Measurements from ENCODE around the gene SRR. TPM values are rescaled to one million over a fixed set of nuclear protein-coding genes. Genes with fewer than 3 reads are reported as not detected.
"Not testable (repeated sequence)": the region's sequence is repeated elsewhere in the genome, so short reads cannot be mapped to it uniquely, and the experiment has no call there.

Gene SRR
- 10 to 100 TPM; 15.4 to 18.3 TPM for total RNA-seq

DNA sequence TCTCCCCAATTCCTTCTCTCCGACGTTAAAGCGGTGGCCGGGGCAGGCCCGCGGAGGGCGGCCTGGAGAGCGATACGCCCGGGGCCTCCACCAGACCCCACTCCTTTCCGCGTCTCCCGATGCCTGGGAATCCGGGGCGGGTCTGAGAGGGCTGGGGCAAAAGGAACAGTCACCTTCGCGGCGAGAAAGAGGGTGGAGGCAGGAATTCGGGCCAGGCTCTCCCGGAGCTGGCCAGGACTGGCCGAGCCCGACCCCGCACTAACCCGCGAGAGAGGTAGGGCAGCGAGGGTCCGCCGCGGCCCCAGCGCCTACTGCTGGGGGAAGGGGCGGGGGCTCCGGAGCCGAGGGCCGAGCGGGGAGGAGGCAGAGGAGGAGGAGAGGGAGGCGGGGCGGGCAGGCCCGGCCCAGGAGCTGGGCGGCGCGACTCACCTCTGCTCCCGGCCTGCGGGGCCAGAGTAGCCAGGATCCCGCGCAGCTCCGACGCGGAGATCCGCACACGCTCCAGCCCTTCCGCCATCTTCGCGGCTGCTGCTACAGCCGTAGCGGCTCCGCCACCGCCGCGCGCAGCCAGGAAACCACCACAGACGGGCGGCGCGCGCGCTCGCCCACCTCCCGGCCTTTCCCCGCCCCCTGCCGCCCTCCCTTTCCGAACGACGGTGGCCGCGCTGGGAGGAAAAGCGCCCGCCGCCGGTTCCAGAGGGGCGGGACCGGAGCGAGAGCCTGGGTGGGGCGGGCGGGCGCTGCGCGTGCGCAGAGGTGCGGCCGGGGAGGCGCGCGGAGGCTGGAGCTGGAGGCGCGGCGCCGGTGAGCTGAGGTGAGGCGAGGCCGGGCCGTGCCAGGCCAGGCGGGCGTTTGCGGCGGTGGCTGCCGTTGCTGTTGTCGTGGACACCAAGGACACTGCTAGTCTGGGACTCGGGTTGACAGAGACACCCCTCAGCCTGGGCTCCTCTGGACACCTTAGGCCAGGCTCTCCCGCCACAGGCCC, at the start of gene SRR, which contains the start of gene SMG6:
TSS of gene SRR (plus strand) at position 747 of the 985 bp plus-strand sequence. CDS start 11,611 bp downstream, outside the sequence.
TSS of gene SMG6 (minus strand) at position 582 of the 985 bp plus-strand sequence. CDS start at position 517, 65 bp downstream.
- ChIA-PET POLR2A (interaction anchor here (0.5 to 1.4 kb wide), 10 partner anchors 13 to 136 kb away, joined by 3 to 11 read pairs (median 3); no protein-coding TSS in a partner anchor), CTCF (interaction anchor here (0.6 to 1.3 kb wide), 8 partner anchors 10 to 247 kb away, joined by 3 to 4 read pairs (median 3); no protein-coding TSS in a partner anchor)
- peak within 1 kb of the TSS; percentile 61 for H3K27ac Mint-ChIP-seq
- H3K4me3 Mint-ChIP-seq, result peak within 1 kb of the TSS; percentile 81
- intact Hi-C loops (cut with DNase I, micrococcal nuclease), result loop anchor here (1.0 to 10.0 kb wide), 17 partner anchors 33 to 1839 kb away; partner anchors contain the start of genes TSR1 (in 2 of the 2), CLUH (in 1 of the 2), CYB5D2 (in 1 of the 2) and DPH1 (in 1 of the 2)
- ATAC-seq (peak; percentile 89), DNase-seq (peak; percentile 98)
- H3K4me1 Mint-ChIP-seq, result peaks cover 46% of the 10 kb centered on the region
- H3K27me3 Mint-ChIP-seq, result no peaks in the 10 kb centered on the region
- peaks cover 33% of the 10 kb centered on the region for H3K36me3 Mint-ChIP-seq (ENCODE audit: low read depth)
- H3K9me3 Mint-ChIP-seq (ENCODE audit: low read depth), result no peaks in the 10 kb centered on the region

DNA sequence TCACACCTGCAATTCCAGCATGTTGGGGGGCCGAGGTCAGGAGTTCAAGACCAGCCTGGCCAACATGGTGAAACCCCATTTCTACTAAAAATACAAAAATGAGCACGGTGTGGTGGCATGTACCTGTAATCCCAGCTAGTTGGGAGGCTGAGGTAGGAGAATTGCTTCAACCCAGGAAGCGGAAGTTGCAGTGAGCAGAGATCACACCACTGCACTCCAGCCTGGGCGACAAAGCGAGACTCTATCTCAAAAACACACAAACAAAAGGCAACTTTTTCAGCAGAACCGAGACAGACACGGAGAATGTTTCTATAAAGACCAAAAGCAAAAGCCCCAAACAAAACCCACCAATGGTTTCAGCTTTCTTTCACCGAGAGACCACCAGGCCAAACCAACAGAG, 44.9 kb upstream of the SRR start:
- peak overlapping the region; percentile 64 for H3K4me3 Mint-ChIP-seq
- CTCF ChIA-PET, result interaction anchor here (0.6 to 2.6 kb wide), 6 partner anchors 13 to 204 kb away, joined by 3 to 25 read pairs (median 4); partner anchors contain the start of gene HIC1
- peak; percentile 14 for DNase-seq
- POLR2A ChIA-PET, result interaction anchor here (1.4 to 2.3 kb wide), 2 partner anchors 8 to 14 kb away, joined by 6 to 8 read pairs; no protein-coding TSS in a partner anchor
- peaks cover 51% of the 10 kb centered on the region for H3K36me3 Mint-ChIP-seq (ENCODE audit: low read depth)
- intact Hi-C loops (cut with DNase I, micrococcal nuclease); ATAC-seq; H3K9me3 Mint-ChIP-seq (ENCODE audit: low read depth); H3K27me3 Mint-ChIP-seq: not testable (repeated sequence)
- peak overlapping the region; percentile 90 for H3K27ac Mint-ChIP-seq
- H3K4me1 Mint-ChIP-seq, result peaks cover 73% of the 10 kb centered on the region

GRCh38 chr17:2259769-2260536, 43.8 kb upstream of the SRR start:
- peak overlapping the region; percentile 90 for H3K27ac Mint-ChIP-seq
- CTCF ChIA-PET, result interaction anchor here (0.8 to 2.6 kb wide), 9 partner anchors 9 to 205 kb away, joined by 3 to 25 read pairs (median 5); partner anchors contain the start of gene HIC1
- intact Hi-C loops (cut with DNase I, micrococcal nuclease), result loop anchor here (5.0 kb wide), 2 partner anchors 188 to 208 kb away; no protein-coding TSS in a partner anchor

DNA sequence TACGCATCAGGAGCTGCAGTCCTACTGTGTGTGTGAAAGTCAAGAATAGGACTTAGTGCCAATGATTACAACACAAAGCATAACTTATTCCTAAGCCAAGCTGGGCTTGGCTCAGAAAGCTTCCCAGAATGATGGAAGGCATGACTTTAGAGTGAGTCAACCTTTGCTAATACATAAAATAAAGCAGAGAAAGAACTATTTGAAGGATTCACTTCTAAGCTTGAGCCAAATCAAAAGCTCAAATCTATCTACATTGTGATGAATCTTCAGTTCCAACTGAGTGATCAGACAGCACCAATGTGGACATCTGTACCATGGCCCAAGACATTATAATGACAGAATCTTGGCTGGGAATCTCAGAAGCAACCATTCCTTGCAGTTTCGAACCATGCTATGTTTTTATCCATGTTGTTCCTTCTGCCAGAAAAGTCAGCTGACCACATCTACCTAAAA, 41.6 kb upstream of the SRR start:
- no peaks in the 10 kb centered on the region for H3K27me3 Mint-ChIP-seq
- intact Hi-C loops (cut with DNase I, micrococcal nuclease), result loop anchor here (5.0 kb wide), 2 partner anchors 190 to 210 kb away; no protein-coding TSS in a partner anchor
- H3K36me3 Mint-ChIP-seq (ENCODE audit: low read depth), result peaks cover 52% of the 10 kb centered on the region
- DNase-seq (no peak), ATAC-seq (no peak)
- POLR2A ChIA-PET, result no interaction called here
- H3K27ac Mint-ChIP-seq, result peak overlapping the region; percentile 98
- H3K9me3 Mint-ChIP-seq (ENCODE audit: low read depth), result no peaks in the 10 kb centered on the region
- CTCF ChIA-PET, result interaction anchor here (0.9 to 2.8 kb wide), 5 partner anchors 11 to 39 kb away, joined by 3 to 19 read pairs (median 4); no protein-coding TSS in a partner anchor
- H3K4me3 Mint-ChIP-seq, result peak overlapping the region; percentile 72
- peaks cover 92% of the 10 kb centered on the region for H3K4me1 Mint-ChIP-seq

More at GRCh38 chr17:2259769-2260536, 43.8 kb upstream of the SRR start:
- peak overlapping the region; percentile 64 for H3K4me3 Mint-ChIP-seq
- H3K27me3 Mint-ChIP-seq, result no peaks in the 10 kb centered on the region
- DNase-seq (peak; percentile 90), ATAC-seq (peak; percentile 74)
- peaks cover 52% of the 10 kb centered on the region for H3K36me3 Mint-ChIP-seq (ENCODE audit: low read depth)
- POLR2A ChIA-PET, result interaction anchor here (0.6 to 2.3 kb wide), 6 partner anchors 9 to 137 kb away, joined by 3 to 6 read pairs (median 4); no protein-coding TSS in a partner anchor
- H3K4me1 Mint-ChIP-seq, result peaks cover 73% of the 10 kb centered on the region
- no peaks in the 10 kb centered on the region for H3K9me3 Mint-ChIP-seq (ENCODE audit: low read depth)

DNA sequence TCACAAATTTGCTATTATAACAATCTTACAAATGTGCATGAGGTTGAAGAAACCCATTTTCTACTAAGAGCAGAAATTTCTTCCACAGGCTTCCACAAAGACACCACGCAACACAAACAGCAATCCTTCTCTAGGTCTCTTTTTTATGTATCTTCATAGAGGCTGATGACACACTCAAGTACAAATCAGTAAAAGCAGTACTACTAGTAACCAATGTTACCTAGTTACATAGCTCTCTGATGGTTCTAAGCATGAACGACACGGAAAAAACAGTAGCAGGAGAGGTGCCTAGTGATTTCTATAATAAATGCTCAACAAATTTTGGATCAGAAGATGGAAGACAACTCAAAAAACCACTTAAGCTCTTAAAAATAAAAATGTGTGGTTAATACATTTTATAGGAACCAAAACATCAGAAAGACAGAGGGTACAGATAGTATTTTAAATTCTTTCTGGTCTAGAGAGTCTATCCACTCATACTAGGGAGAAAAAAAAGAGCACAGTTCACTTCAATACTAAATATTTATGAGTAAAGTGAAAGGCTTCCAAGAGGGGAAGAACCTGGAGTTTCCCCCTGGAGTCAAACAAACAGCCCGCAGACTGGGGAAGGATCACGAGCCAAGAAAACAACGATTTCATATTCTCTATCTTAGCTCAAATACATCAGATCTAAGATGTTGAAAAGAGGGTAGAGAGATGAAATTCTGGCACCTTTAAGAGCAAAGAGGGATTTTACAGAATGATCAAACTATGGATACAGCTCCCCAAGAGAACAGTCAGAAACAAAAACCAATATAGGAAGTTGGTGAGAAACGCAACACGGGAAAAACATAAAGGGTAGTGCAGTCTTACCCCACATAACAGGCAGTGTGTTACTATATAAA, 40.3 kb upstream of the SRR start:
- POLR2A ChIA-PET, result interaction anchor here (0.5 to 2.8 kb wide), 7 partner anchors 9 to 544 kb away, joined by 3 to 32 read pairs (median 4); no protein-coding TSS in a partner anchor
- no peaks in the 10 kb centered on the region for H3K9me3 Mint-ChIP-seq (ENCODE audit: low read depth)
- CTCF ChIA-PET, result interaction anchor here (0.6 to 4.2 kb wide), 8 partner anchors 9 to 1003 kb away, joined by 3 to 30 read pairs (median 4); no protein-coding TSS in a partner anchor
- peak overlapping the region; percentile 98 for H3K27ac Mint-ChIP-seq
- no peaks in the 10 kb centered on the region for H3K27me3 Mint-ChIP-seq
- H3K4me1 Mint-ChIP-seq, result peaks cover 93% of the 10 kb centered on the region
- ATAC-seq (peak; percentile 38), DNase-seq (peak; percentile 16)
- H3K36me3 Mint-ChIP-seq (ENCODE audit: low read depth), result peaks cover 54% of the 10 kb centered on the region
- intact Hi-C loops (cut with DNase I, micrococcal nuclease), result loop anchor here (1.0 to 5.0 kb wide), 3 partner anchors 9 to 211 kb away; no protein-coding TSS in a partner anchor
- peak overlapping the region; percentile 72 for H3K4me3 Mint-ChIP-seq

- intact Hi-C loops (cut with DNase I, micrococcal nuclease), result loop anchor here (5.0 kb wide), 2 partner anchors 192 to 212 kb away; no protein-coding TSS in a partner anchor
- H3K36me3 Mint-ChIP-seq (ENCODE audit: low read depth), result peaks cover 50% of the 10 kb centered on the region
- peak overlapping the region; percentile 98 for H3K27ac Mint-ChIP-seq
- H3K27me3 Mint-ChIP-seq, result no peaks in the 10 kb centered on the region
- DNase-seq, result peak; percentile 20
- H3K4me3 Mint-ChIP-seq, result peak overlapping the region; percentile 72
- CTCF ChIA-PET, result interaction anchor here (0.6 to 4.2 kb wide), 7 partner anchors 10 to 1004 kb away, joined by 3 to 30 read pairs (median 7); no protein-coding TSS in a partner anchor
- no peak for ATAC-seq
- no peaks in the 10 kb centered on the region for H3K9me3 Mint-ChIP-seq (ENCODE audit: low read depth)
- POLR2A ChIA-PET, result interaction anchor here (0.5 to 2.8 kb wide), 5 partner anchors 8 to 545 kb away, joined by 3 to 32 read pairs (median 4); no protein-coding TSS in a partner anchor
- H3K4me1 Mint-ChIP-seq, result peaks cover 87% of the 10 kb centered on the region
Measured at GRCh38 chr17:2264067-2264860, 39.5 kb upstream of the SRR start.

- not testable (repeated sequence) for H3K9me3 Mint-ChIP-seq (ENCODE audit: low read depth); DNase-seq; ATAC-seq; H3K27me3 Mint-ChIP-seq
- ChIA-PET CTCF (interaction anchor here (0.8 to 4.2 kb wide), 3 partner anchors 11 to 267 kb away, joined by 3 to 30 read pairs (median 14); no protein-coding TSS in a partner anchor), POLR2A (interaction anchor here (0.6 to 2.8 kb wide), 3 partner anchors 11 to 380 kb away, joined by 3 to 32 read pairs (median 4); no protein-coding TSS in a partner anchor)
- H3K4me3 Mint-ChIP-seq, result peak overlapping the region; percentile 72
- intact Hi-C loops (cut with DNase I, micrococcal nuclease), result loop anchor here in 1 of 2 experiments (5.0 kb wide), 2 partner anchors 433 to 548 kb away; partner anchors contain the start of gene RPA1
- peaks cover 86% of the 10 kb centered on the region for H3K4me1 Mint-ChIP-seq
- H3K36me3 Mint-ChIP-seq (ENCODE audit: low read depth), result peaks cover 55% of the 10 kb centered on the region
- peak overlapping the region; percentile 98 for H3K27ac Mint-ChIP-seq
Measured at GRCh38 chr17:2265166-2265565, 38.6 kb upstream of the SRR start.

DNA sequence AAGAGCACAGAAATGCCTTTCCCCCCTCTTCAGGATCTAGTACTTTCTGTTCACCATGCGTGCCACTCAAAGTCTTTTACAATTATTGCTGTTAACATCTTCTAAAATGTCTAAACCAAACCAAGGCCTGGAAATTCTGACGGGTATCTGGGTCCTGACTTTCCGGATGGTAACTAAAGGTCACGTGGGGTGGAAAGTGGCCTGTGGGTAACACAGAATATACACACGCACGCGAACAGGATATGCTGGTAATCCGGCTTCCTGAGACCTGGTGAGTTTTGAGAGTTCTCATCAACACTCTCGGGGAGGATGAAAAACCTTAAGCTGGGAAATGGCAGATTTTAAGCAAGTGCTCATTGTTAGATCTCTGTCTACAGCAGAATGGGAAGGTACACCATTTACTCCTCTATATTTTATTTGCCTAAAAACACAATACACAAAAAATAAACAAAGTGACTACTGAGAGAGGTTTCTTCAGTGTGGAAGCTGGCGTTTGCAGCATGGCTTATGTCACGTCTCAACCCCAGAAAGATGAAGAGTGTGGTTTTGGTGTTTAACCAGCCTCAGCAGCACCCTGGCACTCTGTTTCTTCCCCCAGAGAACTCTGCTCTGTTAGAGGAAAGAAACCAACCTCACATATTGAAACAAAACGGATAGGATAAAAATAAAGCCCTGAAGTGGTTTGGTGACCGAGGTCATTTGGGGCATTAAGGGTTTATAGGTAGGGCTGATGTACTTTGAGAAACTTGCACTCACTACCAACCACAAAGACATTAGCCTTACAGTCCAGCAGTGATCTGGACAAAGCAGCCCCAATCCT, 37.5 kb upstream of the SRR start:
- POLR2A ChIA-PET, result interaction anchor here (0.6 to 1.4 kb wide), 5 partner anchors 8 to 641 kb away, joined by 3 to 9 read pairs (median 3); no protein-coding TSS in a partner anchor
- DNase-seq (peak; percentile 93), ATAC-seq (peak; percentile 76)
- Mint-ChIP-seq H3K4me3 (peak overlapping the region; percentile 72), H3K27ac (peak overlapping the region; percentile 98), H3K27me3 (no peaks in the 10 kb centered on the region), H3K36me3 (ENCODE audit: low read depth) (peaks cover 58% of the 10 kb centered on the region), H3K9me3 (ENCODE audit: low read depth) (no peaks in the 10 kb centered on the region), H3K4me1 (peaks cover 86% of the 10 kb centered on the region)
- CTCF ChIA-PET, result interaction anchor here (0.7 to 4.2 kb wide), 8 partner anchors 9 to 266 kb away, joined by 3 to 30 read pairs (median 4); partner anchors contain the start of gene HIC1
- intact Hi-C loops (cut with DNase I, micrococcal nuclease), result loop anchor here (1.0 to 5.0 kb wide), 7 partner anchors 12 to 549 kb away; partner anchors contain the start of genes HIC1 (in 1 of the 2), RPA1 (in 1 of the 2), SMG6 (in 1 of the 2) and SRR (in 1 of the 2)

Measured in activated CD4-positive, alpha-beta T cell treated with anti-CD3 and anti-CD28 coated beads for 36 hours (primary cell).